Activated CD4-positive, alpha-beta memory T cell treated with anti-CD3 and anti-CD28 coated beads, Interleukin-2, amount 10 ng/mL, durations not matched to agents 7 days and 5 days (primary cell): ENCODE results near the gene ANKRD49. TPM values are rescaled to one million over a fixed set of nuclear protein-coding genes. Genes with fewer than 3 reads are reported as not detected.

Experiments used
- CTCF ChIA-PET: fragments of 350-600 bp; sonication (Branson Sonifier 250); formaldehyde crosslinking; loops from one replicate; lab custom pipeline; 2021; ENCODE audit warnings: antibody characterized with exemption, inconsistent platforms; lab: Charles Lee
- POLR2A ChIA-PET: fragments of 350-600 bp; sonication (Branson Sonifier 250); formaldehyde crosslinking; loops from one replicate; lab custom pipeline; 2021; ENCODE audit warnings: antibody characterized with exemption; lab: Charles Lee
- DNase-seq: peaks from one replicate; pipeline ENCODE4 v3.0.0-alpha.2; 2020
- H3K27ac Mint-ChIP-seq: one replicate; pipeline ENCODE4 v1.8.0; 2021; ENCODE audit warnings: mild to moderate bottlenecking, mixed read lengths
- H3K27me3 Mint-ChIP-seq: one replicate; pipeline ENCODE4 v1.8.0; 2021; ENCODE audit warnings: mixed read lengths
- H3K36me3 Mint-ChIP-seq: one replicate; pipeline ENCODE4 v1.8.0; 2021; ENCODE audit warnings: low read depth, mixed read lengths
- H3K4me1 Mint-ChIP-seq: one replicate; pipeline ENCODE4 v1.8.0; 2021; ENCODE audit warnings: mixed read lengths
- H3K4me3 Mint-ChIP-seq: one replicate; pipeline ENCODE4 v1.8.0; 2021; ENCODE audit warnings: mild to moderate bottlenecking, mixed read lengths
- H3K9me3 Mint-ChIP-seq: one replicate; pipeline ENCODE4 v1.8.0; 2021; ENCODE audit warnings: mixed read lengths
- total RNA-seq, 2 experiments: library from RNA; stranded (reverse); gene quantifications; one replicate each; pipeline ENCODE4 v1.2.3, GENCODE V29; 2021

ANKRD49 gene
- total RNA-seq, 2 experiments from 2014 or later, result 26.9 to 27.0 TPM

GRCh38 chr11:94515398-94515797 lies 21.6 kb downstream of the ANKRD49 start:
- H3K36me3 Mint-ChIP-seq, result no peaks in the 10 kb centered on the region
- no peak overlapping the region for H3K27ac Mint-ChIP-seq
- no peak overlapping the region for H3K4me3 Mint-ChIP-seq
- POLR2A ChIA-PET, result no interaction called here
- CTCF ChIA-PET, result interaction anchor here (0.9 kb wide), 1 partner anchor 10 kb away, joined by 3 read pairs; no protein-coding TSS in a partner anchor
- no peaks in the 10 kb centered on the region for H3K9me3 Mint-ChIP-seq
- peaks cover 45% of the 10 kb centered on the region for H3K27me3 Mint-ChIP-seq
- peaks cover 13% of the 10 kb centered on the region for H3K4me1 Mint-ChIP-seq
- DNase-seq, result no peak

- ChIA-PET CTCF (interaction anchor here (0.9 to 1.6 kb wide), 6 partner anchors 9 to 106 kb away, joined by 3 to 5 read pairs (median 4); no protein-coding TSS in a partner anchor), POLR2A (no interaction called here)
- Mint-ChIP-seq H3K4me3 (no peak overlapping the region), H3K27me3 (peaks cover 34% of the 10 kb centered on the region), H3K27ac (no peak overlapping the region), H3K36me3 (no peaks in the 10 kb centered on the region), H3K4me1 (peaks cover 13% of the 10 kb centered on the region), H3K9me3 (no peaks in the 10 kb centered on the region)
- DNase-seq, result no peak
Observed at GRCh38 chr11:94516725-94517124, 22.9 kb downstream of the ANKRD49 start.

GRCh38 chr11:94518300-94518699 lies 24.5 kb downstream of the ANKRD49 start:
- CTCF ChIA-PET, result interaction anchor here (0.6 to 1.5 kb wide), 4 partner anchors 85 to 448 kb away, joined by 3 to 6 read pairs (median 3); no protein-coding TSS in a partner anchor
- Mint-ChIP-seq H3K9me3 (no peaks in the 10 kb centered on the region), H3K4me3 (no peak overlapping the region), H3K36me3 (no peaks in the 10 kb centered on the region), H3K27ac (no peak overlapping the region), H3K4me1 (no peaks in the 10 kb centered on the region), H3K27me3 (peaks cover 20% of the 10 kb centered on the region)
- no peak for DNase-seq
- POLR2A ChIA-PET, result no interaction called here

GRCh38 chr11:94519478-94520084 lies 25.8 kb downstream of the ANKRD49 start:
- POLR2A ChIA-PET, result no interaction called here
- Mint-ChIP-seq H3K27ac (no peak overlapping the region), H3K9me3 (no peaks in the 10 kb centered on the region), H3K36me3 (no peaks in the 10 kb centered on the region), H3K4me1 (no peaks in the 10 kb centered on the region), H3K4me3 (no peak overlapping the region), H3K27me3 (peaks cover 20% of the 10 kb centered on the region)
- CTCF ChIA-PET, result interaction anchor here (0.8 to 1.5 kb wide), 5 partner anchors 9 to 84 kb away, joined by 3 to 6 read pairs (median 3); no protein-coding TSS in a partner anchor
- no peak for DNase-seq

- H3K4me3 Mint-ChIP-seq, result no peak overlapping the region
- POLR2A ChIA-PET, result no interaction called here
- H3K9me3 Mint-ChIP-seq, result no peaks in the 10 kb centered on the region
- no peaks in the 10 kb centered on the region for H3K4me1 Mint-ChIP-seq
- H3K27ac Mint-ChIP-seq, result no peak overlapping the region
- no peaks in the 10 kb centered on the region for H3K36me3 Mint-ChIP-seq
- peaks cover 13% of the 10 kb centered on the region for H3K27me3 Mint-ChIP-seq
- CTCF ChIA-PET, result interaction anchor here (1.0 to 1.6 kb wide), 4 partner anchors 81 to 225 kb away, joined by 3 to 5 read pairs (median 3); no protein-coding TSS in a partner anchor
- DNase-seq, result no peak
Observed at GRCh38 chr11:94521684-94522083, 27.9 kb downstream of the ANKRD49 start.

GRCh38 chr11:94524341-94524740 lies 30.6 kb downstream of the ANKRD49 start:
- H3K9me3 Mint-ChIP-seq, result no peaks in the 10 kb centered on the region
- no peak overlapping the region for H3K4me3 Mint-ChIP-seq
- ChIA-PET CTCF (interaction anchor here (0.7 to 1.2 kb wide), 2 partner anchors 41 to 374 kb away, joined by 3 read pairs; no protein-coding TSS in a partner anchor), POLR2A (no interaction called here)
- no peaks in the 10 kb centered on the region for H3K4me1 Mint-ChIP-seq
- DNase-seq, result no peak
- no peaks in the 10 kb centered on the region for H3K36me3 Mint-ChIP-seq
- H3K27me3 Mint-ChIP-seq, result peaks cover 25% of the 10 kb centered on the region
- H3K27ac Mint-ChIP-seq, result no peak overlapping the region

- Mint-ChIP-seq H3K36me3 (no peaks in the 10 kb centered on the region), H3K27me3 (peaks cover 36% of the 10 kb centered on the region), H3K4me1 (no peaks in the 10 kb centered on the region), H3K27ac (no peak overlapping the region), H3K9me3 (no peaks in the 10 kb centered on the region), H3K4me3 (no peak overlapping the region)
- DNase-seq, result no peak
- ChIA-PET POLR2A (no interaction called here), CTCF (interaction anchor here (1.0 to 1.4 kb wide), 3 partner anchors 9 to 22 kb away, joined by 3 read pairs; partner anchors contain the start of gene FUT4)
Observed at GRCh38 chr11:94525546-94526324, 32.0 kb downstream of the ANKRD49 start.

- no peak for DNase-seq
- POLR2A ChIA-PET, result no interaction called here
- H3K9me3 Mint-ChIP-seq, result no peaks in the 10 kb centered on the region
- H3K27ac Mint-ChIP-seq, result no peak overlapping the region
- no peaks in the 10 kb centered on the region for H3K4me1 Mint-ChIP-seq
- CTCF ChIA-PET, result no interaction called here
- H3K36me3 Mint-ChIP-seq, result no peaks in the 10 kb centered on the region
- H3K4me3 Mint-ChIP-seq, result no peak overlapping the region
- peaks cover 38% of the 10 kb centered on the region for H3K27me3 Mint-ChIP-seq
Observed at GRCh38 chr11:94526645-94527438, 33.1 kb downstream of the ANKRD49 start.

- Mint-ChIP-seq H3K4me1 (no peaks in the 10 kb centered on the region), H3K27me3 (peaks cover 43% of the 10 kb centered on the region), H3K36me3 (no peaks in the 10 kb centered on the region), H3K27ac (no peak overlapping the region), H3K9me3 (no peaks in the 10 kb centered on the region), H3K4me3 (no peak overlapping the region)
- ChIA-PET CTCF (no interaction called here), POLR2A (no interaction called here)
- no peak for DNase-seq
Observed at GRCh38 chr11:94528551-94528950, 34.8 kb downstream of the ANKRD49 start.

GRCh38 chr11:94532211-94532610 lies 38.4 kb downstream of the ANKRD49 start:
- Mint-ChIP-seq H3K27me3 (peaks cover 49% of the 10 kb centered on the region), H3K4me3 (no peak overlapping the region), H3K36me3 (no peaks in the 10 kb centered on the region), H3K4me1 (no peaks in the 10 kb centered on the region), H3K9me3 (no peaks in the 10 kb centered on the region), H3K27ac (no peak overlapping the region)
- ChIA-PET CTCF (no interaction called here), POLR2A (no interaction called here)
- DNase-seq, result no peak

GRCh38 chr11:94533206-94533605 lies 39.4 kb downstream of the ANKRD49 start:
- CTCF ChIA-PET, result no interaction called here
- peaks cover 50% of the 10 kb centered on the region for H3K27me3 Mint-ChIP-seq

GRCh38 chr11:94533696-94534630 lies 40.2 kb downstream of the ANKRD49 start:
- no peak for DNase-seq
- Mint-ChIP-seq H3K4me1 (no peaks in the 10 kb centered on the region), H3K27me3 (peaks cover 48% of the 10 kb centered on the region), H3K9me3 (no peaks in the 10 kb centered on the region), H3K4me3 (no peak overlapping the region), H3K36me3 (no peaks in the 10 kb centered on the region), H3K27ac (no peak overlapping the region)
- ChIA-PET CTCF (no interaction called here), POLR2A (no interaction called here)

More at GRCh38 chr11:94533206-94533605, 39.4 kb downstream of the ANKRD49 start:
- Mint-ChIP-seq H3K36me3 (no peaks in the 10 kb centered on the region), H3K4me1 (no peaks in the 10 kb centered on the region), H3K27ac (no peak overlapping the region), H3K9me3 (no peaks in the 10 kb centered on the region), H3K4me3 (no peak overlapping the region)
- DNase-seq, result no peak
- POLR2A ChIA-PET, result no interaction called here
